Measurements from ENCODE around the gene POU2AF1.

The POU2AF1 gene

GRCh38 chr11:111367411-111368284, 11.4 kb downstream of the POU2AF1 start:
- no peaks in the 10 kb centered on the region for H3K9me3 ChIP-seq (replicated peaks; ENCODE audit: insufficient read depth, low read length)
- H4K20me1 ChIP-seq (ENCODE audit: insufficient read depth, low read length), result no peaks in the 10 kb centered on the region
- H2AFZ ChIP-seq (ENCODE audit: low read length), result no peak overlapping the region
- peak overlapping the region; percentile 32 for H3K4me2 ChIP-seq (ENCODE audit: low read depth, low read length)
- peaks cover 93% of the 10 kb centered on the region for H3K4me1 ChIP-seq (ENCODE audit: low read length)
- TF ChIP-seq CTCF (IDR thresholded peaks at IDR 0.05; ENCODE audit: low read length), result no peak
- no peak for TF ChIP-seq EZH2 (optimal IDR thresholded peaks at IDR 0.05; ENCODE audit: low read depth, low read length)
- no peak for TF ChIP-seq EZH2phosphoT487 (IDR thresholded peaks at IDR 0.05; ENCODE audit: low read length)
- peak overlapping the region; percentile 100 for H3K27ac ChIP-seq (ENCODE audit: low read length)
- H3K9ac ChIP-seq (ENCODE audit: low read length), result no peak overlapping the region; the same call in 1 of the 2 replicates
- peaks cover 46% of the 10 kb centered on the region for H3F3A ChIP-seq (ENCODE audit: insufficient read depth, low read length)
- no peaks in the 10 kb centered on the region for H3K27me3 ChIP-seq (replicated peaks; ENCODE audit: insufficient read depth, low read length)
- no peak overlapping the region for H3K4me3 ChIP-seq (ENCODE audit: low read length)
- peaks cover 28% of the 10 kb centered on the region for H3K36me3 ChIP-seq (replicated peaks; ENCODE audit: insufficient read depth, low read length)
- H3K9me2 ChIP-seq (replicated peaks; ENCODE audit: insufficient read depth, low read length), result no peaks in the 10 kb centered on the region
- DNase-seq, result no peak
- peaks cover 92% of the 10 kb centered on the region for H3K79me2 ChIP-seq (ENCODE audit: low read length)

GRCh38 chr11:111366560-111367410, 12.3 kb downstream of the POU2AF1 start:
- Histone ChIP-seq H3K27ac (ENCODE audit: low read length) (peak overlapping the region; percentile 100; the same call in 1 of the 2 replicates), H3K4me1 (ENCODE audit: low read length) (peaks cover 93% of the 10 kb centered on the region), H3K27me3 (replicated peaks; ENCODE audit: insufficient read depth, low read length) (no peaks in the 10 kb centered on the region), H3K9me2 (replicated peaks; ENCODE audit: insufficient read depth, low read length) (no peaks in the 10 kb centered on the region), H2AFZ (ENCODE audit: low read length) (no peak overlapping the region), H3K9ac (ENCODE audit: low read length) (no peak overlapping the region), H3K4me3 (ENCODE audit: low read length) (no peak overlapping the region), H3K4me2 (ENCODE audit: low read depth, low read length) (no peak overlapping the region), H3F3A (ENCODE audit: insufficient read depth, low read length) (peaks cover 44% of the 10 kb centered on the region), H3K36me3 (replicated peaks; ENCODE audit: insufficient read depth, low read length) (peaks cover 35% of the 10 kb centered on the region), H3K9me3 (replicated peaks; ENCODE audit: insufficient read depth, low read length) (no peaks in the 10 kb centered on the region), H3K79me2 (ENCODE audit: low read length) (peaks cover 93% of the 10 kb centered on the region), H4K20me1 (ENCODE audit: insufficient read depth, low read length) (no peaks in the 10 kb centered on the region)
- DNase-seq, result no peak
- TF ChIP-seq EZH2phosphoT487 (IDR thresholded peaks at IDR 0.05; ENCODE audit: low read length), result no peak
- no peak for TF ChIP-seq EZH2 (optimal IDR thresholded peaks at IDR 0.05; ENCODE audit: low read depth, low read length)
- no peak for TF ChIP-seq CTCF (IDR thresholded peaks at IDR 0.05; ENCODE audit: low read length)

- no peak overlapping the region for H3K4me3 ChIP-seq (ENCODE audit: low read length)
- H4K20me1 ChIP-seq (ENCODE audit: insufficient read depth, low read length), result no peaks in the 10 kb centered on the region
- TF ChIP-seq CTCF (IDR thresholded peaks at IDR 0.05; ENCODE audit: low read length) (no peak), EZH2 (optimal IDR thresholded peaks at IDR 0.05; ENCODE audit: low read depth, low read length) (no peak), EZH2phosphoT487 (IDR thresholded peaks at IDR 0.05; ENCODE audit: low read length) (no peak)
- peaks cover 96% of the 10 kb centered on the region for H3K4me1 ChIP-seq (ENCODE audit: low read length)
- no peak overlapping the region for H3K4me2 ChIP-seq (ENCODE audit: low read depth, low read length)
- H3K27ac ChIP-seq (ENCODE audit: low read length), result peak overlapping the region; percentile 100; the same call in 1 of the 2 replicates
- H3K27me3 ChIP-seq (replicated peaks; ENCODE audit: insufficient read depth, low read length), result no peaks in the 10 kb centered on the region
- DNase-seq, result no peak
- H3K79me2 ChIP-seq (ENCODE audit: low read length), result peaks cover 100% of the 10 kb centered on the region
- peaks cover 44% of the 10 kb centered on the region for H3K36me3 ChIP-seq (replicated peaks; ENCODE audit: insufficient read depth, low read length)
- H3K9me2 ChIP-seq (replicated peaks; ENCODE audit: insufficient read depth, low read length), result no peaks in the 10 kb centered on the region
- no peaks in the 10 kb centered on the region for H3K9me3 ChIP-seq (replicated peaks; ENCODE audit: insufficient read depth, low read length)
- H2AFZ ChIP-seq (ENCODE audit: low read length), result no peak overlapping the region
- H3F3A ChIP-seq (ENCODE audit: insufficient read depth, low read length), result peaks cover 36% of the 10 kb centered on the region
- H3K9ac ChIP-seq (ENCODE audit: low read length), result no peak overlapping the region
Measured at GRCh38 chr11:111365722-111366559, 13.1 kb downstream of the POU2AF1 start.

Measured in MM.1S (cell line).